ENCODE data around the gene NOL3. TPM values are rescaled to one million over a fixed set of nuclear protein-coding genes. Genes with fewer than 3 reads are reported as not detected.

Gene NOL3
- total and polyA plus RNA-seq, 9 of the 15 experiments (the other 6 are each of a cell fraction or from before 2014, with no cell fraction given) = 0.45 to 14.0 (median 5.4) TPM

- TF ChIP-seq MGA (IDR thresholded peaks at IDR 0.05) (no peak), ZNF518B (CRISPR knock-in tag; IDR thresholded peaks at IDR 0.05) (no peak), FOSL1 (tag; conservative IDR thresholded peaks at IDR 0.05) (peak; percentile 82), MYBL2 (IDR thresholded peaks at IDR 0.05; ENCODE audit: low read depth) (no peak), MYBL2 (CRISPR knock-in tag; IDR thresholded peaks at IDR 0.05; ENCODE audit: borderline replicate concordance) (no peak), ASH1L (IDR thresholded peaks at IDR 0.05; ENCODE audit: borderline replicate concordance, low read depth, partially characterized antibody) (no peak), MTA3 (IDR thresholded peaks at IDR 0.05; ENCODE audit: borderline replicate concordance) (0 out of 2 replicates have a peak, but pooled peaks have one; percentile 33), CTCF (IDR thresholded peaks at IDR 0.05 in 2 of 3, conservative IDR thresholded peaks at IDR 0.05 in 1 of 3; ENCODE audit: insufficient read depth in 2 of 3, low read depth in 1 of 3, low read length in 3 of 3) (no peak)
These were observed 20.4 kb downstream of the NOL3 start (continued) for GRCh38 chr16:67190448-67191399.
